ENCODE data around the gene GAA. TPM values are rescaled to one million over a fixed set of nuclear protein-coding genes. Genes with fewer than 3 reads are reported as not detected.

GAA gene
- polyA plus RNA-seq, 1 of the 3 experiments (the other 2 are of a cell fraction), result 27.3 TPM

- WGBS (ENCODE audit: low lambda C conversion rate), result 95% methylated on average over 9 of the region's 9 CpGs
- H3K79me2 ChIP-seq (ENCODE audit: insufficient read depth), result no peaks in the 10 kb centered on the region
- H3K9ac ChIP-seq, result no peak overlapping the region
- H3F3A ChIP-seq (replicated peaks; ENCODE audit: insufficient read depth), result no peaks in the 10 kb centered on the region
- no peaks in the 10 kb centered on the region for H3K4me1 ChIP-seq (ENCODE audit: control insufficient read depth in 1 of 2, insufficient read depth in 2 of 2, low read depth in 1 of 2, low read length in 1 of 2)
- no peaks in the 10 kb centered on the region for H3K9me2 ChIP-seq
- H3K36me3 ChIP-seq (replicated peaks in 1 of 2; ENCODE audit: control insufficient read depth in 1 of 2, insufficient read depth in 2 of 2, low read length in 1 of 2), result peaks cover 5 to 22% of the 10 kb centered on the region in 2 experiments
- POLR2A ChIA-PET, result no interaction called here
- TF ChIP-seq MAX (IDR thresholded peaks at IDR 0.05; ENCODE audit: low read depth), result no peak
- TF ChIP-seq, protein P1, sequence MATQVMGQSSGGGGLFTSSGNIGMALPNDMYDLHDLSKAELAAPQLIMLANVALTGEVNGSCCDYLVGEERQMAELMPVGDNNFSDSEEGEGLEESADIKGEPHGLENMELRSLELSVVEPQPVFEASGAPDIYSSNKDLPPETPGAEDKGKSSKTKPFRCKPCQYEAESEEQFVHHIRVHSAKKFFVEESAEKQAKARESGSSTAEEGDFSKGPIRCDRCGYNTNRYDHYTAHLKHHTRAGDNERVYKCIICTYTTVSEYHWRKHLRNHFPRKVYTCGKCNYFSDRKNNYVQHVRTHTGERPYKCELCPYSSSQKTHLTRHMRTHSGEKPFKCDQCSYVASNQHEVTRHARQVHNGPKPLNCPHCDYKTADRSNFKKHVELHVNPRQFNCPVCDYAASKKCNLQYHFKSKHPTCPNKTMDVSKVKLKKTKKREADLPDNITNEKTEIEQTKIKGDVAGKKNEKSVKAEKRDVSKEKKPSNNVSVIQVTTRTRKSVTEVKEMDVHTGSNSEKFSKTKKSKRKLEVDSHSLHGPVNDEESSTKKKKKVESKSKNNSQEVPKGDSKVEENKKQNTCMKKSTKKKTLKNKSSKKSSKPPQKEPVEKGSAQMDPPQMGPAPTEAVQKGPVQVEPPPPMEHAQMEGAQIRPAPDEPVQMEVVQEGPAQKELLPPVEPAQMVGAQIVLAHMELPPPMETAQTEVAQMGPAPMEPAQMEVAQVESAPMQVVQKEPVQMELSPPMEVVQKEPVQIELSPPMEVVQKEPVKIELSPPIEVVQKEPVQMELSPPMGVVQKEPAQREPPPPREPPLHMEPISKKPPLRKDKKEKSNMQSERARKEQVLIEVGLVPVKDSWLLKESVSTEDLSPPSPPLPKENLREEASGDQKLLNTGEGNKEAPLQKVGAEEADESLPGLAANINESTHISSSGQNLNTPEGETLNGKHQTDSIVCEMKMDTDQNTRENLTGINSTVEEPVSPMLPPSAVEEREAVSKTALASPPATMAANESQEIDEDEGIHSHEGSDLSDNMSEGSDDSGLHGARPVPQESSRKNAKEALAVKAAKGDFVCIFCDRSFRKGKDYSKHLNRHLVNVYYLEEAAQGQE (IDR thresholded peaks at IDR 0.05; ENCODE audit: low read depth, low read length), result no peak
- no peak for TF ChIP-seq GABPA (IDR thresholded peaks at IDR 0.05; ENCODE audit: low read depth)
- no peak for TF ChIP-seq RXRA (IDR thresholded peaks at IDR 0.05; ENCODE audit: borderline replicate concordance, low read depth)
- TF ChIP-seq, protein P2, sequence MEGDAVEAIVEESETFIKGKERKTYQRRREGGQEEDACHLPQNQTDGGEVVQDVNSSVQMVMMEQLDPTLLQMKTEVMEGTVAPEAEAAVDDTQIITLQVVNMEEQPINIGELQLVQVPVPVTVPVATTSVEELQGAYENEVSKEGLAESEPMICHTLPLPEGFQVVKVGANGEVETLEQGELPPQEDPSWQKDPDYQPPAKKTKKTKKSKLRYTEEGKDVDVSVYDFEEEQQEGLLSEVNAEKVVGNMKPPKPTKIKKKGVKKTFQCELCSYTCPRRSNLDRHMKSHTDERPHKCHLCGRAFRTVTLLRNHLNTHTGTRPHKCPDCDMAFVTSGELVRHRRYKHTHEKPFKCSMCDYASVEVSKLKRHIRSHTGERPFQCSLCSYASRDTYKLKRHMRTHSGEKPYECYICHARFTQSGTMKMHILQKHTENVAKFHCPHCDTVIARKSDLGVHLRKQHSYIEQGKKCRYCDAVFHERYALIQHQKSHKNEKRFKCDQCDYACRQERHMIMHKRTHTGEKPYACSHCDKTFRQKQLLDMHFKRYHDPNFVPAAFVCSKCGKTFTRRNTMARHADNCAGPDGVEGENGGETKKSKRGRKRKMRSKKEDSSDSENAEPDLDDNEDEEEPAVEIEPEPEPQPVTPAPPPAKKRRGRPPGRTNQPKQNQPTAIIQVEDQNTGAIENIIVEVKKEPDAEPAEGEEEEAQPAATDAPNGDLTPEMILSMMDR (IDR thresholded peaks at IDR 0.05), result no peak
- no peak overlapping the region for H2AFZ ChIP-seq (ENCODE audit: low read depth)
- H4K20me1 ChIP-seq (ENCODE audit: insufficient read depth), result no peaks in the 10 kb centered on the region
- H3K4me3 ChIP-seq (ENCODE audit: low read depth in 2 of 2, low read length in 1 of 2), result no peak overlapping the region
- H3K27ac ChIP-seq (ENCODE audit: low read depth in 2 of 2, low read length in 1 of 2), result no peak overlapping the region
- no peak for DNase-seq
- no peaks in the 10 kb centered on the region for H3K9me3 ChIP-seq
- CTCF ChIA-PET, result interaction anchor here (4.0 to 4.1 kb wide), 2 partner anchors 27 to 48 kb away, joined by 22 to 28 read pairs; no protein-coding TSS in a partner anchor
- H3K27me3 ChIP-seq (ENCODE audit: insufficient read depth), result no peaks in the 10 kb centered on the region
- no peak overlapping the region for H3K4me2 ChIP-seq
Measured at GRCh38 chr17:80055597-80055996, 45.8 kb upstream of the GAA start.

GRCh38 chr17:80058311-80058955 is 42.9 kb upstream of the GAA start:
- no peaks in the 10 kb centered on the region for H3F3A ChIP-seq (replicated peaks; ENCODE audit: insufficient read depth)
- no peak overlapping the region for H3K4me2 ChIP-seq
- no peaks in the 10 kb centered on the region for H3K9me2 ChIP-seq
- H2AFZ ChIP-seq (ENCODE audit: low read depth), result no peak overlapping the region
- H3K9ac ChIP-seq, result no peak overlapping the region
- no peak for TF ChIP-seq USF2 (IDR thresholded peaks at IDR 0.05; ENCODE audit: borderline replicate concordance, low read depth, low read length)
- peaks cover 0 to 4% of the 10 kb centered on the region in 2 experiments for H3K36me3 ChIP-seq (replicated peaks in 1 of 2; ENCODE audit: control insufficient read depth in 1 of 2, insufficient read depth in 2 of 2, low read length in 1 of 2)
- no peaks in the 10 kb centered on the region for H3K9me3 ChIP-seq
- ChIA-PET POLR2A (interaction anchor here (1.0 kb wide), 1 partner anchor 12 kb away, joined by 3 read pairs; no protein-coding TSS in a partner anchor), CTCF (interaction anchor here (1.9 kb wide), 1 partner anchor 24 kb away, joined by 10 read pairs; no protein-coding TSS in a partner anchor)
- H3K27me3 ChIP-seq (ENCODE audit: insufficient read depth), result no peaks in the 10 kb centered on the region
- 95% methylated on average over 21 of the region's 28 CpGs for WGBS (ENCODE audit: low lambda C conversion rate)
- no peaks in the 10 kb centered on the region for H4K20me1 ChIP-seq (ENCODE audit: insufficient read depth)
- H3K4me3 ChIP-seq (ENCODE audit: low read depth in 2 of 2, low read length in 1 of 2), result no peak overlapping the region
- no peaks in the 10 kb centered on the region for H3K79me2 ChIP-seq (ENCODE audit: insufficient read depth)
- no peak for DNase-seq
- no peaks in the 10 kb centered on the region for H3K4me1 ChIP-seq (ENCODE audit: control insufficient read depth in 1 of 2, insufficient read depth in 2 of 2, low read depth in 1 of 2, low read length in 1 of 2)
- no peak overlapping the region for H3K27ac ChIP-seq (ENCODE audit: low read depth in 2 of 2, low read length in 1 of 2)
